GM23338 (cell line): ENCODE data around the gene MCFD2. TPM values are rescaled to one million over a fixed set of nuclear protein-coding genes. Genes with fewer than 3 reads are reported as not detected.
"Not testable (repeated sequence)": the region's sequence is repeated elsewhere in the genome, so short reads cannot be mapped to it uniquely, and the experiment has no call there.

Experiments used
- ATAC-seq: fragments of 200-7000 bp; cut with Tn5 transposase; 3 replicates; pipeline ENCODE4 v1.9.1; 2020
- DNase-seq: peaks from one replicate; pipeline ENCODE4 v3.0.0-alpha.2; 2015; ENCODE audit warnings: low spot score
- H2AFZ ChIP-seq: fragments of 200-600 bp; sonication (generic); 2 replicates; pipeline ENCODE4 v1.8.0; 2016; ENCODE audit warnings: antibody characterized with exemption, mild to moderate bottlenecking, moderate library complexity
- H3F3A ChIP-seq: fragments of 200-600 bp; sonication (generic); replicated peaks from 2 replicates; pipeline ENCODE4 v1.8.0; 2017; ENCODE audit warnings: antibody characterized with exemption, mixed run types, low read depth
- H3K27ac ChIP-seq: fragments of 200-600 bp; sonication (generic); 2 replicates; pipeline ENCODE4 v1.6.1; 2016; ENCODE audit warnings: low read depth
- H3K27me3 ChIP-seq: fragments of 200-600 bp; sonication (generic); 2 replicates; pipeline ENCODE4 v1.8.0; 2016; ENCODE audit warnings: mild to moderate bottlenecking, mixed run types, moderate library complexity; ENCODE audit not compliant: insufficient read depth
- H3K36me3 ChIP-seq: fragments of 200-600 bp; sonication (generic); 2 replicates; pipeline ENCODE4 v1.8.0; 2016; ENCODE audit warnings: mild to moderate bottlenecking; ENCODE audit not compliant: insufficient read depth
- H3K4me1 ChIP-seq: fragments of 200-600 bp; sonication (generic); 2 replicates; pipeline ENCODE4 v1.8.0; 2016; ENCODE audit warnings: mild to moderate bottlenecking, moderate library complexity; ENCODE audit not compliant: insufficient read depth
- H3K4me2 ChIP-seq: fragments of 200-600 bp; sonication (generic); 2 replicates; pipeline ENCODE4 v1.7.1; 2017; ENCODE audit warnings: mixed run types
- H3K4me3 ChIP-seq: fragments of 200-600 bp; sonication (generic); 2 replicates; pipeline ENCODE4 v1.6.1; 2016; ENCODE audit warnings: mixed run types
- H3K79me2 ChIP-seq: fragments of 200-600 bp; sonication (generic); replicated peaks from 2 replicates; pipeline ENCODE4 v1.8.0; 2017; ENCODE audit warnings: mild to moderate bottlenecking; ENCODE audit not compliant: insufficient read depth
- H3K9me2 ChIP-seq: fragments of 200-600 bp; sonication (generic); 2 replicates; pipeline ENCODE4 v1.8.0; 2017; ENCODE audit not compliant: insufficient read depth
- H4K20me1 ChIP-seq: fragments of 200-600 bp; sonication (generic); replicated peaks from 2 replicates; pipeline ENCODE4 v1.8.0; 2017; ENCODE audit warnings: mild to moderate bottlenecking; ENCODE audit not compliant: insufficient read depth
- H3K27ac Mint-ChIP-seq: 2 replicates; pipeline ENCODE4 v1.8.0; 2020; ENCODE audit warnings: inconsistent platforms, mild to moderate bottlenecking, moderate library complexity, mixed read lengths
- H3K27me3 Mint-ChIP-seq: 3 replicates; pipeline ENCODE4 v1.8.0; 2022; ENCODE audit warnings: low read depth, mild to moderate bottlenecking, moderate library complexity, mixed read lengths, inconsistent platforms; ENCODE audit not compliant: insufficient read depth, poor library complexity
- H3K36me3 Mint-ChIP-seq: 3 replicates; pipeline ENCODE4 v1.8.0; 2021; ENCODE audit warnings: low read depth, mild to moderate bottlenecking, inconsistent platforms, moderate library complexity, mixed read lengths
- H3K4me1 Mint-ChIP-seq: 3 replicates; pipeline ENCODE4 v1.8.0; 2020; ENCODE audit warnings: mild to moderate bottlenecking, inconsistent platforms, mixed read lengths
- H3K4me3 Mint-ChIP-seq: 3 replicates; pipeline ENCODE4 v1.8.0; 2021; ENCODE audit warnings: moderate library complexity, mild to moderate bottlenecking, inconsistent platforms, mixed read lengths
- H3K9me3 Mint-ChIP-seq: 3 replicates; pipeline ENCODE4 v1.8.0; 2020; ENCODE audit warnings: moderate library complexity, mild to moderate bottlenecking, inconsistent platforms, mixed read lengths
- polyA plus RNA-seq: library from polyadenylated mRNA; unstranded; fragments of >200 nt; fragmentation: Nextera tagmentation; extraction: Ambion mirVana; gene quantifications from 2 replicates; pipeline ENCODE4 v1.2.1, GENCODE V29; 2016
- total RNA-seq: library from RNA; depleted of rRNA; stranded (reverse); fragments of >200 nt; shearing (Covaris generic); gene quantifications from 2 replicates; pipeline ENCODE4 v1.2.3, GENCODE V29; 2014
- TF ChIP-seq, protein P1 (sequence below), 2 experiments: fragments of 200-600 bp in 1 of 2; sonication (generic) in 1 of 2; conservative IDR thresholded peaks; 2 replicates each; pipeline versions ENCODE4 v1.5.1 to v1.6.1; 2016 to 2017; ENCODE audit warnings: antibody characterized with exemption in 2 of 2, low read depth in 2 of 2, mild to moderate bottlenecking in 2 of 2, moderate library complexity in 1 of 2
- TF ChIP-seq, protein P2 (sequence below): IDR thresholded peaks from 2 replicates; pipeline ENCODE4 v1.6.1; 2016; ENCODE audit warnings: antibody characterized with exemption
- TF ChIP-seq, protein P3 (sequence below): fragments of 250-450 bp; sonication (Bioruptor Pico); IDR thresholded peaks from 2 replicates; pipeline ENCODE4 v1.5.0; 2020; ENCODE audit warnings: mild to moderate bottlenecking, moderate library complexity

Gene MCFD2
- total and polyA plus RNA-seq, 2 experiments from 2014 or later = 55.1 to 91.9 TPM

DNA sequence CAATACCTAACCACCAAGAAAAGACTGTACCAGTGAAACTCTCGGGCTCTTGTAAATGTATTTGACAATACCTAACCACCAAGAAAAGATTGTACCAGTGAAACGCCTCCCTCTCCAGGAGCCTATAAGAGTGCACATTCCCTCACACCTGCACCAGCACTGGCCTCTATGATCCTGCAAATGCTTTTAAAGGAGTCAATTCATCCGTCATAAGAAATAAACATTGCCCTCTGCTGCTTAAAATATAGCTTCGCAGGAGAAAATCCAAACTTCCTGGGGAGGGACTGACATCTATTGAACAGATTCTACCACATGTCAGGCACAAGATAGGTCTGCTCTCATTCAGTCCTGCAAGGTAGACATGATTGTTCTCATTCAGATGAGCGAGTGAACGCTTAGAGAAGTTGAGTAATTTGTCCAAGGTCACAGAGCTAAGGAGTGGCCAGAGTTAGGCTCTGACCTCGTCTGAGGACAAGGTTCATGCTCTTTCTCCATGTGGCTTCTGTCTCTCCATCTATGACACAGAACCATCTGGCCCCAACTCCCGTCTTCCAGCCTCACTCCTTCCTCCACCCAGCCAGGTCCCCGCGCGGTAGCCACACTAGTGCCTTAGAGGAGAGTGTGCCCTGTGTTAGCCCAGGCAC is 38.7 kb downstream of the MCFD2 start:
- TF ChIP-seq, protein P1, sequence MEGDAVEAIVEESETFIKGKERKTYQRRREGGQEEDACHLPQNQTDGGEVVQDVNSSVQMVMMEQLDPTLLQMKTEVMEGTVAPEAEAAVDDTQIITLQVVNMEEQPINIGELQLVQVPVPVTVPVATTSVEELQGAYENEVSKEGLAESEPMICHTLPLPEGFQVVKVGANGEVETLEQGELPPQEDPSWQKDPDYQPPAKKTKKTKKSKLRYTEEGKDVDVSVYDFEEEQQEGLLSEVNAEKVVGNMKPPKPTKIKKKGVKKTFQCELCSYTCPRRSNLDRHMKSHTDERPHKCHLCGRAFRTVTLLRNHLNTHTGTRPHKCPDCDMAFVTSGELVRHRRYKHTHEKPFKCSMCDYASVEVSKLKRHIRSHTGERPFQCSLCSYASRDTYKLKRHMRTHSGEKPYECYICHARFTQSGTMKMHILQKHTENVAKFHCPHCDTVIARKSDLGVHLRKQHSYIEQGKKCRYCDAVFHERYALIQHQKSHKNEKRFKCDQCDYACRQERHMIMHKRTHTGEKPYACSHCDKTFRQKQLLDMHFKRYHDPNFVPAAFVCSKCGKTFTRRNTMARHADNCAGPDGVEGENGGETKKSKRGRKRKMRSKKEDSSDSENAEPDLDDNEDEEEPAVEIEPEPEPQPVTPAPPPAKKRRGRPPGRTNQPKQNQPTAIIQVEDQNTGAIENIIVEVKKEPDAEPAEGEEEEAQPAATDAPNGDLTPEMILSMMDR (conservative IDR thresholded peaks at IDR 0.05; ENCODE audit: low read depth in 2 of 2) = peak; percentile 40 to 45; a peak in 2 of 4 replicates
- TF ChIP-seq, protein P2, sequence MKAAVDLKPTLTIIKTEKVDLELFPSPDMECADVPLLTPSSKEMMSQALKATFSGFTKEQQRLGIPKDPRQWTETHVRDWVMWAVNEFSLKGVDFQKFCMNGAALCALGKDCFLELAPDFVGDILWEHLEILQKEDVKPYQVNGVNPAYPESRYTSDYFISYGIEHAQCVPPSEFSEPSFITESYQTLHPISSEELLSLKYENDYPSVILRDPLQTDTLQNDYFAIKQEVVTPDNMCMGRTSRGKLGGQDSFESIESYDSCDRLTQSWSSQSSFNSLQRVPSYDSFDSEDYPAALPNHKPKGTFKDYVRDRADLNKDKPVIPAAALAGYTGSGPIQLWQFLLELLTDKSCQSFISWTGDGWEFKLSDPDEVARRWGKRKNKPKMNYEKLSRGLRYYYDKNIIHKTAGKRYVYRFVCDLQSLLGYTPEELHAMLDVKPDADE = no peak
- no peaks in the 10 kb centered on the region for H3K4me1 ChIP-seq
- H3K4me3 ChIP-seq = no peak overlapping the region
- no peak overlapping the region for H2AFZ ChIP-seq
- H3K9me2 ChIP-seq = 0 out of 2 replicates have a peak, but pooled peaks cover 2% of the 10 kb centered on the region
- H3K4me3 Mint-ChIP-seq = no peak overlapping the region
- H3K4me1 Mint-ChIP-seq = 0 out of 3 replicates have a peak, but pooled peaks cover 6% of the 10 kb centered on the region
- peak; percentile 47; the same call in 2 of the 3 replicates for ATAC-seq
- H3K79me2 ChIP-seq = no peaks in the 10 kb centered on the region
- H3F3A ChIP-seq = peaks cover 8% of the 10 kb centered on the region
- no peaks in the 10 kb centered on the region for H3K36me3 ChIP-seq
- peak; percentile 67 for DNase-seq
- no peaks in the 10 kb centered on the region for H3K36me3 Mint-ChIP-seq
- H4K20me1 ChIP-seq = no peaks in the 10 kb centered on the region
- H3K27me3 ChIP-seq = no peaks in the 10 kb centered on the region
- H3K27me3 Mint-ChIP-seq = peaks cover 6% of the 10 kb centered on the region
- no peak overlapping the region for H3K27ac ChIP-seq
- no peak overlapping the region for H3K4me2 ChIP-seq
- H3K9me3 Mint-ChIP-seq = no peaks in the 10 kb centered on the region; the same call in 2 of the 3 replicates
- no peak overlapping the region for H3K27ac Mint-ChIP-seq

DNA sequence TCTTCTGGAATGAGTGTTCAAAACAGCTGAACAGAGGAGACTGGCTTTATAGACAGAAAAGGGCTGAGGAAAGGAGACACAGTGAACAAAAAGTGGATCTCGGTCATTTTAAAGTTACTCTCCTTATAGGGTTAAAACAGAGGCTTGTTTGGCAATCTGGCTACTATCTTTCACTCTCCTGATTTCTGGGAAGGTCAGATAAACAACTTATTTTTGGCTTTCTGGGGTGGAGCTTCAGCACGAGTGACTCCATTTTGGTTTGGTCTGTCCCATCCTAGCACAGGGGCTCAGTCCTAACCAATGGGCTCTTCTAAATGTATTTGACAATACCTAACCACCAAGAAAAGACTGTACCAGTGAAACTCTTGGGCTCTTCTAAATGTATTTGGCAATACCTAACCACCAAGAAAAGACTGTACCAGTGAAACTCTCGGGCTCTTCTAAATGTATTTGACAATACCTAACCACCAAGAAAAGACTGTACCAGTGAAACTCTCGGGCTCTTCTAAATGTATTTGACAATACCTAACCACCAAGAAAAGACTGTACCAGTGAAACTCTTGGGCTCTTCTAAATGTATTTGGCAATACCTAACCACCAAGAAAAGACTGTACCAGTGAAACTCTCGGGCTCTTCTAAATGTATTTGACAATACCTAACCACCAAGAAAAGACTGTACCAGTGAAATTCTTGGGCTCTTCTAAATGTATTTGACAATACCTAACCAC is 39.5 kb downstream of the MCFD2 start:
- H3K79me2 ChIP-seq, H3K4me1 ChIP-seq, H3K27me3 Mint-ChIP-seq, H3K4me3 ChIP-seq, H3K36me3 ChIP-seq, H3K4me1 Mint-ChIP-seq, H2AFZ ChIP-seq, H3K4me3 Mint-ChIP-seq, H3K36me3 Mint-ChIP-seq, DNase-seq, H4K20me1 ChIP-seq, H3K9me3 Mint-ChIP-seq, H3K9me2 ChIP-seq, H3K27ac ChIP-seq, H3F3A ChIP-seq, H3K4me2 ChIP-seq, H3K27ac Mint-ChIP-seq, ATAC-seq, H3K27me3 ChIP-seq: not testable (repeated sequence)

DNA sequence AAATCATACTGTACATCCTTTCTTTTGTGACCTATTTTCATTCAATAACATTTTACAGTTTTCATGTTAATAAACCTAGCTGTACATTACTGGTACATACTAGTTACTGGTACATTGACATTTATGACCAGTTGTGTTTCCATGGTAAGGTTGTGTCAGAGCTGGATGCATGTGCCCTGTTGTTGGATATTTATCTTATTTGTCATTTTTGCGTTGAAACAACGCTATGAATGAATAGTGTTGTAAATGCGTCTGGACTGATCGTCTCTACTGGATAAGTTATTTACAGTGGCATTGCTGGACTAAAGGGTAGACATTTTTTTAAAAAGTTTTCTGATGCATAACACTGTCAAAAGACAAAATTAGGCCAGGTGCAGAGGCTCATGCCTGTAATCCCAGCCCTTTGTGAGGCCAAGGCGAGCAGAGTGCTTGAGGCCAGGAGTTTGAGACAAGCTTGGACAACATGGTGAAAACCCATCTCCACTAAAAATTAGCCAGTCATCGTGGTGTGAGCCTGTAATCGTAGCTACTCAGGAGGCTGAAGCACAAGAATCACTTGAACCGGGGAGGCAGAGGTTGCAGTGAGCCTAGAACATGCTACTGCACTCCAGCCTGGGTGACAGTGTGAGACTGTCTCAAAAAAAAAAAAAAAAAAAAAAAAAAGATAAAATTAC is 40.2 kb downstream of the MCFD2 start:
- H3K4me3 Mint-ChIP-seq = no peak overlapping the region
- no peaks in the 10 kb centered on the region; the same call in 2 of the 3 replicates for H3K9me3 Mint-ChIP-seq
- no peak overlapping the region for H3K4me2 ChIP-seq
- H3K36me3 ChIP-seq = no peaks in the 10 kb centered on the region
- H3K27ac ChIP-seq = no peak overlapping the region
- peaks cover 8% of the 10 kb centered on the region for H3F3A ChIP-seq
- no peak for DNase-seq
- H4K20me1 ChIP-seq = no peaks in the 10 kb centered on the region
- H3K9me2 ChIP-seq = 0 out of 2 replicates have a peak, but pooled peaks cover 8% of the 10 kb centered on the region
- H3K27ac Mint-ChIP-seq = no peak overlapping the region
- no peaks in the 10 kb centered on the region for H3K27me3 ChIP-seq
- no peak overlapping the region for H2AFZ ChIP-seq
- H3K36me3 Mint-ChIP-seq = no peaks in the 10 kb centered on the region; the same call in 2 of the 3 replicates
- no peak overlapping the region for H3K4me3 ChIP-seq
- H3K79me2 ChIP-seq = no peaks in the 10 kb centered on the region
- no peaks in the 10 kb centered on the region for H3K4me1 ChIP-seq
- H3K4me1 Mint-ChIP-seq = 0 out of 3 replicates have a peak, but pooled peaks cover 6% of the 10 kb centered on the region
- H3K27me3 Mint-ChIP-seq = peaks cover 3% of the 10 kb centered on the region
- ATAC-seq = no peak
- TF ChIP-seq, protein P3, sequence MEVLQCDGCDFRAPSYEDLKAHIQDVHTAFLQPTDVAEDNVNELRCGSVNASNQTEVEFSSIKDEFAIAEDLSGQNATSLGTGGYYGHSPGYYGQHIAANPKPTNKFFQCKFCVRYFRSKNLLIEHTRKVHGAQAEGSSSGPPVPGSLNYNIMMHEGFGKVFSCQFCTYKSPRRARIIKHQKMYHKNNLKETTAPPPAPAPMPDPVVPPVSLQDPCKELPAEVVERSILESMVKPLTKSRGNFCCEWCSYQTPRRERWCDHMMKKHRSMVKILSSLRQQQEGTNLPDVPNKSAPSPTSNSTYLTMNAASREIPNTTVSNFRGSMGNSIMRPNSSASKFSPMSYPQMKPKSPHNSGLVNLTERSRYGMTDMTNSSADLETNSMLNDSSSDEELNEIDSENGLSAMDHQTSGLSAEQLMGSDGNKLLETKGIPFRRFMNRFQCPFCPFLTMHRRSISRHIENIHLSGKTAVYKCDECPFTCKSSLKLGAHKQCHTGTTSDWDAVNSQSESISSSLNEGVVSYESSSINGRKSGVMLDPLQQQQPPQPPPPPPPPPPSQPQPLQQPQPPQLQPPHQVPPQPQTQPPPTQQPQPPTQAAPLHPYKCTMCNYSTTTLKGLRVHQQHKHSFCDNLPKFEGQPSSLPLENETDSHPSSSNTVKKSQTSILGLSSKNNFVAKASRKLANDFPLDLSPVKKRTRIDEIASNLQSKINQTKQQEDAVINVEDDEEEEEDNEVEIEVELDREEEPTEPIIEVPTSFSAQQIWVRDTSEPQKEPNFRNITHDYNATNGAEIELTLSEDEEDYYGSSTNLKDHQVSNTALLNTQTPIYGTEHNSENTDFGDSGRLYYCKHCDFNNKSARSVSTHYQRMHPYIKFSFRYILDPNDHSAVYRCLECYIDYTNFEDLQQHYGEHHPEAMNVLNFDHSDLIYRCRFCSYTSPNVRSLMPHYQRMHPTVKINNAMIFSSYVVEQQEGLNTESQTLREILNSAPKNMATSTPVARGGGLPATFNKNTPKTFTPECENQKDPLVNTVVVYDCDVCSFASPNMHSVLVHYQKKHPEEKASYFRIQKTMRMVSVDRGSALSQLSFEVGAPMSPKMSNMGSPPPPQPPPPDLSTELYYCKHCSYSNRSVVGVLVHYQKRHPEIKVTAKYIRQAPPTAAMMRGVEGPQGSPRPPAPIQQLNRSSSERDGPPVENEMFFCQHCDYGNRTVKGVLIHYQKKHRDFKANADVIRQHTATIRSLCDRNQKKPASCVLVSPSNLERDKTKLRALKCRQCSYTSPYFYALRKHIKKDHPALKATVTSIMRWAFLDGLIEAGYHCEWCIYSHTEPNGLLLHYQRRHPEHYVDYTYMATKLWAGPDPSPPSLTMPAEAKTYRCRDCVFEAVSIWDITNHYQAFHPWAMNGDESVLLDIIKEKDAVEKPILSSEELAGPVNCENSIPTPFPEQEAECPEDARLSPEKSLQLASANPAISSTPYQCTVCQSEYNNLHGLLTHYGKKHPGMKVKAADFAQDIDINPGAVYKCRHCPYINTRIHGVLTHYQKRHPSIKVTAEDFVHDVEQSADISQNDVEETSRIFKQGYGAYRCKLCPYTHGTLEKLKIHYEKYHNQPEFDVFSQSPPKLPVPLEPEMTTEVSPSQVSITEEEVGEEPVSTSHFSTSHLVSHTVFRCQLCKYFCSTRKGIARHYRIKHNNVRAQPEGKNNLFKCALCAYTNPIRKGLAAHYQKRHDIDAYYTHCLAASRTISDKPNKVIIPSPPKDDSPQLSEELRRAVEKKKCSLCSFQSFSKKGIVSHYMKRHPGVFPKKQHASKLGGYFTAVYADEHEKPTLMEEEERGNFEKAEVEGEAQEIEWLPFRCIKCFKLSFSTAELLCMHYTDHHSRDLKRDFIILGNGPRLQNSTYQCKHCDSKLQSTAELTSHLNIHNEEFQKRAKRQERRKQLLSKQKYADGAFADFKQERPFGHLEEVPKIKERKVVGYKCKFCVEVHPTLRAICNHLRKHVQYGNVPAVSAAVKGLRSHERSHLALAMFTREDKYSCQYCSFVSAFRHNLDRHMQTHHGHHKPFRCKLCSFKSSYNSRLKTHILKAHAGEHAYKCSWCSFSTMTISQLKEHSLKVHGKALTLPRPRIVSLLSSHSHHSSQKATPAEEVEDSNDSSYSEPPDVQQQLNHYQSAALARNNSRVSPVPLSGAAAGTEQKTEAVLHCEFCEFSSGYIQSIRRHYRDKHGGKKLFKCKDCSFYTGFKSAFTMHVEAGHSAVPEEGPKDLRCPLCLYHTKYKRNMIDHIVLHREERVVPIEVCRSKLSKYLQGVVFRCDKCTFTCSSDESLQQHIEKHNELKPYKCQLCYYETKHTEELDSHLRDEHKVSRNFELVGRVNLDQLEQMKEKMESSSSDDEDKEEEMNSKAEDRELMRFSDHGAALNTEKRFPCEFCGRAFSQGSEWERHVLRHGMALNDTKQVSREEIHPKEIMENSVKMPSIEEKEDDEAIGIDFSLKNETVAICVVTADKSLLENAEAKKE (CRISPR knock-in tag) = no peak
